ENCODE results near the gene PDE8A.

GRCh38 chr15:85149465-85150129, 167.9 kb downstream of the PDE8A start:
- no peak for TF ChIP-seq CTCF (IDR thresholded peaks at IDR 0.05)
- no peak for TF ChIP-seq EZH2 (IDR thresholded peaks at IDR 0.05; ENCODE audit: borderline replicate concordance, insufficient read depth, low read depth, low read length, poor library complexity, severe bottlenecking)

All from B cell (primary cell).